HCT116 (cell line): Measurements from ENCODE around the gene CYB561A3. TPM values are rescaled to one million over a fixed set of nuclear protein-coding genes. Genes with fewer than 3 reads are reported as not detected.

ENCODE experiments used
- ATAC-seq: fragments of 200-7000 bp; cut with Tn5 transposase; 2 replicates; pipeline ENCODE4 v1.9.1; 2020; ENCODE audit warnings: mild to moderate bottlenecking, moderate library complexity
- BruUV-seq: library from RNA; stranded (reverse); fragments of 400-500 nt; replicated peaks from 2 replicates; lab custom pipeline; 2021; lab: Mats Ljungman, UMichigan
- CTCF ChIA-PET: fragments of 300-600 bp; sonication (Branson Sonifier 250); formaldehyde crosslinking; loops from one replicate; lab custom pipeline; 2021; ENCODE audit warnings: antibody characterized with exemption; lab: Charles Lee
- POLR2A ChIA-PET: fragments of 300-600, 350-600 bp; sonication (Branson Sonifier 250); formaldehyde crosslinking; loops from one replicate; lab custom pipeline; 2021; ENCODE audit warnings: antibody characterized with exemption; lab: Charles Lee
- RAD21 ChIA-PET, 2 experiments: fragments of 300-600 bp; sonication (Branson Sonifier 250); formaldehyde crosslinking; loops; one replicate each; lab custom pipeline; 2023; ENCODE audit warnings: low total read pairs in 2 of 2; ENCODE audit not compliant: uncharacterized antibody in 2 of 2, unreplicated experiment in 2 of 2, low non-redundant PET in 1 of 2; lab: Charles Lee
- DNase-seq: peaks from one replicate; pipeline ENCODE4 v3.0.0-alpha.2; 2010; ENCODE audit warnings: low read depth, low spot score
- H2AFZ ChIP-seq: fragments of 200-600 bp; shearing (Covaris generic), sonication (generic); 2 replicates; pipeline ENCODE4 v1.6.1; 2017; ENCODE audit warnings: low read depth, mixed run types, mixed read lengths, antibody characterized with exemption, low read length; ENCODE audit not compliant: poor library complexity, severe bottlenecking
- H3K27ac ChIP-seq: 2 replicates; pipeline ENCODE4 v1.5.1; 2012; ENCODE audit warnings: low read depth, low read length
- H3K27me3 ChIP-seq: fragments of 200-600 bp; sonication (generic); 2 replicates; pipeline ENCODE4 v1.6.1; 2016; ENCODE audit warnings: mixed run types, low read length, mixed read lengths; ENCODE audit not compliant: insufficient read depth
- H3K36me3 ChIP-seq, 2 experiments: fragments of 200-500 bp in 1 of 2; fragments of 200-600 bp in 1 of 2; sonication (Bioruptor generic) in 1 of 2; sonication (generic) in 1 of 2; 2 replicates each; pipeline versions ENCODE4 v1.5.1 to v1.6.1; 2014 to 2016; ENCODE audit warnings: low read length in 2 of 2, inconsistent platforms in 1 of 2, mixed read lengths in 1 of 2, mixed run types in 1 of 2; ENCODE audit not compliant: insufficient read depth in 2 of 2, control insufficient read depth in 1 of 2
- H3K4me1 ChIP-seq, 2 experiments: fragments of 200-600 bp in 1 of 2; sonication (generic) in 1 of 2; 2 replicates each; pipeline versions ENCODE4 v1.5.1 to v1.6.1; 2012 to 2017; ENCODE audit warnings: low read length in 2 of 2, inconsistent platforms in 1 of 2, mild to moderate bottlenecking in 1 of 2, mixed read lengths in 1 of 2, mixed run types in 1 of 2, moderate library complexity in 1 of 2; ENCODE audit not compliant: insufficient read depth in 2 of 2, control insufficient read depth in 1 of 2
- H3K4me2 ChIP-seq: fragments of 200-600 bp; sonication (generic); 2 replicates; pipeline ENCODE4 v1.6.1; 2017; ENCODE audit warnings: mixed run types, low read length, mixed read lengths
- H3K4me3 ChIP-seq, 2 experiments: fragments of 200-600 bp in 1 of 2; sonication (generic) in 1 of 2; replicated peaks in 1 of 2; 2 replicates each; pipeline ENCODE4 v1.5.1; 2011 to 2016; ENCODE audit warnings: low read length in 2 of 2, control low read depth in 1 of 2, low read depth in 1 of 2, mild to moderate bottlenecking in 1 of 2, mixed read lengths in 1 of 2, mixed run types in 1 of 2
- H3K79me2 ChIP-seq: fragments of 200-600 bp; sonication (generic); 2 replicates; pipeline ENCODE4 v1.6.1; 2017; ENCODE audit warnings: mild to moderate bottlenecking, mixed run types, low read length, moderate library complexity, mixed read lengths; ENCODE audit not compliant: insufficient read depth
- H3K9ac ChIP-seq: fragments of 200-600 bp; sonication (generic); 2 replicates; pipeline ENCODE4 v1.6.1; 2016; ENCODE audit warnings: low read length, mixed read lengths
- H3K9me2 ChIP-seq: fragments of 200-600 bp; sonication (generic), shearing (Covaris generic); 2 replicates; pipeline ENCODE4 v1.6.1; 2017; ENCODE audit warnings: mixed run types, mild to moderate bottlenecking, moderate library complexity; ENCODE audit not compliant: insufficient read depth
- H3K9me3 ChIP-seq, 2 experiments: fragments of 200-500 bp in 1 of 2; fragments of 200-600 bp in 1 of 2; sonication (Bioruptor generic) in 1 of 2; sonication (generic) in 1 of 2; 2 replicates each; pipeline ENCODE4 v1.6.1; 2014 to 2017; ENCODE audit warnings: low read length in 2 of 2, mixed read lengths in 2 of 2, inconsistent platforms in 1 of 2, low read depth in 1 of 2, mild to moderate bottlenecking in 1 of 2, mixed run types in 1 of 2, moderate library complexity in 1 of 2; ENCODE audit not compliant: control insufficient read depth in 1 of 2, insufficient read depth in 1 of 2
- H4K20me1 ChIP-seq: fragments of 200-600 bp; sonication (generic), shearing (Covaris generic); 2 replicates; pipeline ENCODE4 v1.6.1; 2017; ENCODE audit warnings: mixed run types, mild to moderate bottlenecking, moderate library complexity; ENCODE audit not compliant: insufficient read depth
- CBX3 ChIP-seq: IDR thresholded peaks from 2 replicates; pipeline ENCODE4 v1.6.1; 2012; ENCODE audit warnings: low read depth
- ELF1 ChIP-seq: IDR thresholded peaks from 2 replicates; pipeline ENCODE4 v1.6.1; 2012; ENCODE audit warnings: low read depth, borderline replicate concordance
- EZH2 ChIP-seq: fragments of 200-600 bp; sonication (generic); IDR thresholded peaks from 2 replicates; pipeline ENCODE4 v1.6.1; 2017; ENCODE audit warnings: antibody characterized with exemption, mixed run types
- EZH2phosphoT487 ChIP-seq: fragments of 200-600 bp; IDR thresholded peaks from 2 replicates; pipeline ENCODE4 v1.6.1; 2018; ENCODE audit warnings: antibody characterized with exemption, borderline replicate concordance
- JUND ChIP-seq: IDR thresholded peaks from 2 replicates; pipeline ENCODE4 v1.6.1; 2012
- POLR2A ChIP-seq: IDR thresholded peaks from 2 replicates; pipeline ENCODE4 v1.7.0; 2011; ENCODE audit warnings: borderline replicate concordance; ENCODE audit not compliant: insufficient read depth, insufficient read length; ENCODE audit errors: extremely low read depth
- POLR2AphosphoS5 ChIP-seq: IDR thresholded peaks from 2 replicates; pipeline ENCODE4 v1.6.1; 2011; ENCODE audit warnings: mild to moderate bottlenecking, low read depth, low read length, moderate library complexity
- RAD21 ChIP-seq: IDR thresholded peaks from 2 replicates; pipeline ENCODE4 v1.6.1; 2012; ENCODE audit warnings: low read depth, mild to moderate bottlenecking
- SP1 ChIP-seq: IDR thresholded peaks from 2 replicates; pipeline ENCODE4 v1.6.1; 2012; ENCODE audit warnings: low read depth
- SRF ChIP-seq: IDR thresholded peaks from 2 replicates; pipeline ENCODE4 v1.6.1; 2012; ENCODE audit warnings: low read depth
- YY1 ChIP-seq: IDR thresholded peaks from 2 replicates; pipeline ENCODE4 v1.6.1; 2011; ENCODE audit warnings: low read length, low read depth, moderate library complexity, mild to moderate bottlenecking; ENCODE audit not compliant: insufficient replicate concordance; ENCODE audit errors: extremely low read depth
- ZNF274 ChIP-seq: fragments of 200-500 bp; sonication (Bioruptor generic); IDR thresholded peaks from 2 replicates; pipeline ENCODE4 v1.6.1; 2014; ENCODE audit warnings: mild to moderate bottlenecking, low read depth, low read length, inconsistent platforms
- intact Hi-C: fragments of 100-400 bp; cut with micrococcal nuclease; formaldehyde crosslinking; loops from 2 replicates; pipeline ENCODE4 v1.10.0; 2022
- total RNA-seq: library from RNA; stranded (reverse); gene quantifications from one replicate; pipeline ENCODE4 v1.2.1, GENCODE V29; 2021; ENCODE audit not compliant: unreplicated experiment
- TF ChIP-seq, protein P1 (sequence below): IDR thresholded peaks from 2 replicates; pipeline ENCODE4 v1.6.1; 2012
- TF ChIP-seq, protein P2 (sequence below): IDR thresholded peaks from 2 replicates; pipeline ENCODE4 v1.6.1; 2012; ENCODE audit warnings: low read depth

Gene CYB561A3
- total RNA-seq, 1 experiment from 2014 or later: 34.1 TPM

DNA sequence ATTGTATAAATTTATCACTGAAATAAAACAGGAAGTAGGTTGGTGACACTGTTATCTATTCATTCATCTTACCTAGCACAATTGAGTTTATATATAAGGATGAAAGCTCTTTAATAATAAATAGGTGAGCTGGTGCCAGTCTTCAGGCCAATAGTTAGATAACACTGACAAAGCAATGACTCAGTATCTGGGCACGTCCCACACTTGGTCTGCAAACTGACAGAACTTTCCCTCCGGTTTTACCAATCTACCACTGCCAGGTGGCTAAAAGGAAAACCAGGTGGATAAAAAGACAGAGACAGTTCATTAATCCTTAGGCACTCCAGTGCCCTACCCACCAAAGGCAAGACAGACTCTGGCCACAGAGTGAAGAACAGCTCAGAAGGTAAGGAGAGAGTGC is 46.4 kb downstream of the CYB561A3 start:
- H3K79me2 ChIP-seq: peaks cover 7% of the 10 kb centered on the region; the same call in 1 of the 2 replicates
- no peak overlapping the region for H3K9ac ChIP-seq
- no peak for DNase-seq
- H3K36me3 ChIP-seq: peaks cover 68 to 79% of the 10 kb centered on the region in 2 experiments
- CTCF ChIA-PET: no interaction called here
- TF ChIP-seq YY1 (no peak), POLR2A (no peak), ELF1 (no peak), POLR2AphosphoS5 (no peak), ZNF274 (no peak), SP1 (no peak), EZH2 (no peak), SRF (no peak), EZH2phosphoT487 (no peak), CBX3 (no peak), JUND (no peak), RAD21 (no peak)
- TF ChIP-seq, protein P1, sequence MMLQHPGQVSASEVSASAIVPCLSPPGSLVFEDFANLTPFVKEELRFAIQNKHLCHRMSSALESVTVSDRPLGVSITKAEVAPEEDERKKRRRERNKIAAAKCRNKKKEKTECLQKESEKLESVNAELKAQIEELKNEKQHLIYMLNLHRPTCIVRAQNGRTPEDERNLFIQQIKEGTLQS: no peak
- TF ChIP-seq, protein P2, sequence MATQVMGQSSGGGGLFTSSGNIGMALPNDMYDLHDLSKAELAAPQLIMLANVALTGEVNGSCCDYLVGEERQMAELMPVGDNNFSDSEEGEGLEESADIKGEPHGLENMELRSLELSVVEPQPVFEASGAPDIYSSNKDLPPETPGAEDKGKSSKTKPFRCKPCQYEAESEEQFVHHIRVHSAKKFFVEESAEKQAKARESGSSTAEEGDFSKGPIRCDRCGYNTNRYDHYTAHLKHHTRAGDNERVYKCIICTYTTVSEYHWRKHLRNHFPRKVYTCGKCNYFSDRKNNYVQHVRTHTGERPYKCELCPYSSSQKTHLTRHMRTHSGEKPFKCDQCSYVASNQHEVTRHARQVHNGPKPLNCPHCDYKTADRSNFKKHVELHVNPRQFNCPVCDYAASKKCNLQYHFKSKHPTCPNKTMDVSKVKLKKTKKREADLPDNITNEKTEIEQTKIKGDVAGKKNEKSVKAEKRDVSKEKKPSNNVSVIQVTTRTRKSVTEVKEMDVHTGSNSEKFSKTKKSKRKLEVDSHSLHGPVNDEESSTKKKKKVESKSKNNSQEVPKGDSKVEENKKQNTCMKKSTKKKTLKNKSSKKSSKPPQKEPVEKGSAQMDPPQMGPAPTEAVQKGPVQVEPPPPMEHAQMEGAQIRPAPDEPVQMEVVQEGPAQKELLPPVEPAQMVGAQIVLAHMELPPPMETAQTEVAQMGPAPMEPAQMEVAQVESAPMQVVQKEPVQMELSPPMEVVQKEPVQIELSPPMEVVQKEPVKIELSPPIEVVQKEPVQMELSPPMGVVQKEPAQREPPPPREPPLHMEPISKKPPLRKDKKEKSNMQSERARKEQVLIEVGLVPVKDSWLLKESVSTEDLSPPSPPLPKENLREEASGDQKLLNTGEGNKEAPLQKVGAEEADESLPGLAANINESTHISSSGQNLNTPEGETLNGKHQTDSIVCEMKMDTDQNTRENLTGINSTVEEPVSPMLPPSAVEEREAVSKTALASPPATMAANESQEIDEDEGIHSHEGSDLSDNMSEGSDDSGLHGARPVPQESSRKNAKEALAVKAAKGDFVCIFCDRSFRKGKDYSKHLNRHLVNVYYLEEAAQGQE: no peak
- TF ChIP-seq, all 23 proteins: peak for 0
- no peak overlapping the region for H3K4me3 ChIP-seq
- H4K20me1 ChIP-seq: peaks cover 4% of the 10 kb centered on the region; the same call in 1 of the 2 replicates
- H3K9me2 ChIP-seq: no peaks in the 10 kb centered on the region
- intact Hi-C loops: loop anchor here (5.0 kb wide), 1 partner anchor 92 kb away; no protein-coding TSS in a partner anchor
- ATAC-seq: no peak
- no peaks in the 10 kb centered on the region for H3K9me3 ChIP-seq
- H3K4me1 ChIP-seq: no peaks in the 10 kb centered on the region
- H3K4me2 ChIP-seq: no peak overlapping the region
- no TSS peak for BruUV-seq
- RAD21 ChIA-PET: no interaction called here
- H3K27ac ChIP-seq: no peak overlapping the region
- POLR2A ChIA-PET: no interaction called here
- no peaks in the 10 kb centered on the region for H3K27me3 ChIP-seq
- no peak overlapping the region for H2AFZ ChIP-seq
